OCI-LY7 (cell line): ENCODE measurements around the gene BHLHE40.

ENCODE experiments used
- EZH2phosphoT487 ChIP-seq: fragments of 200-600 bp; sonication (generic); IDR thresholded peaks from 2 replicates; pipeline ENCODE4 v1.6.1; 2018; ENCODE audit warnings: low read depth, borderline replicate concordance, mild to moderate bottlenecking, mixed run types, antibody characterized with exemption, low read length, moderate library complexity, mixed read lengths
- TF ChIP-seq, protein P1 (sequence below): fragments of 200-600 bp; sonication (generic); conservative IDR thresholded peaks from 2 replicates; pipeline ENCODE4 v1.5.1; 2014; ENCODE audit warnings: mild to moderate bottlenecking, antibody characterized with exemption, low read length, moderate library complexity, mixed read lengths

GRCh38 chr3:4948395-4948794, 30.8 kb upstream of the BHLHE40 start:
- TF ChIP-seq, protein P1, sequence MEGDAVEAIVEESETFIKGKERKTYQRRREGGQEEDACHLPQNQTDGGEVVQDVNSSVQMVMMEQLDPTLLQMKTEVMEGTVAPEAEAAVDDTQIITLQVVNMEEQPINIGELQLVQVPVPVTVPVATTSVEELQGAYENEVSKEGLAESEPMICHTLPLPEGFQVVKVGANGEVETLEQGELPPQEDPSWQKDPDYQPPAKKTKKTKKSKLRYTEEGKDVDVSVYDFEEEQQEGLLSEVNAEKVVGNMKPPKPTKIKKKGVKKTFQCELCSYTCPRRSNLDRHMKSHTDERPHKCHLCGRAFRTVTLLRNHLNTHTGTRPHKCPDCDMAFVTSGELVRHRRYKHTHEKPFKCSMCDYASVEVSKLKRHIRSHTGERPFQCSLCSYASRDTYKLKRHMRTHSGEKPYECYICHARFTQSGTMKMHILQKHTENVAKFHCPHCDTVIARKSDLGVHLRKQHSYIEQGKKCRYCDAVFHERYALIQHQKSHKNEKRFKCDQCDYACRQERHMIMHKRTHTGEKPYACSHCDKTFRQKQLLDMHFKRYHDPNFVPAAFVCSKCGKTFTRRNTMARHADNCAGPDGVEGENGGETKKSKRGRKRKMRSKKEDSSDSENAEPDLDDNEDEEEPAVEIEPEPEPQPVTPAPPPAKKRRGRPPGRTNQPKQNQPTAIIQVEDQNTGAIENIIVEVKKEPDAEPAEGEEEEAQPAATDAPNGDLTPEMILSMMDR: no peak
- TF ChIP-seq EZH2phosphoT487: no peak
